GM21825 (cell line): ENCODE data around the gene HAO2.

Source experiments
- ATAC-seq: cut with Tn5 transposase; IDR thresholded peaks from one replicate; pipeline ENCODE4 v1.9.1; 2021; ENCODE audit warnings: mild to moderate bottlenecking, moderate library complexity; ENCODE audit not compliant: unreplicated experiment

Gene HAO2

GRCh38 chr1:119429687-119430086 is 61.1 kb downstream of the HAO2 start:
- no peak for ATAC-seq

- ATAC-seq, result no peak
These were observed 61.9 kb downstream of the HAO2 start for GRCh38 chr1:119430486-119430885.

- ATAC-seq, result no peak
These were observed 63.3 kb downstream of the HAO2 start for GRCh38 chr1:119431836-119432235.

- ATAC-seq, result no peak
These were observed 66.5 kb downstream of the HAO2 start for GRCh38 chr1:119435052-119435451.

- no peak for ATAC-seq
These were observed 70.2 kb downstream of the HAO2 start for GRCh38 chr1:119438761-119439160.

- no peak for ATAC-seq
These were observed 72.2 kb downstream of the HAO2 start for GRCh38 chr1:119440721-119441307.

GRCh38 chr1:119442756-119443155 is 74.2 kb downstream of the HAO2 start:
- no peak for ATAC-seq
